Ovary (tissue), 3 donors: ENCODE results near the gene DZIP1.

Source experiments
- EP300 ChIP-seq: sonication (generic); formaldehyde crosslinking; IDR thresholded peaks from one replicate; pipeline ENCODE4 v1.6.1; 2017; ENCODE audit warnings: antibody characterized with exemption
- POLR2A ChIP-seq: fragments of 450-650 bp; IDR thresholded peaks from one replicate; pipeline ENCODE4 v1.6.1; 2017; ENCODE audit warnings: antibody characterized with exemption, mild to moderate bottlenecking, moderate library complexity
- TF ChIP-seq, protein P1 (sequence below), 3 donors: fragments of 450-650 bp in 2 of 3; fragments of 200-600 bp in 1 of 3; IDR thresholded peaks; one replicate each; pipeline versions ENCODE4 v1.5.1 to v1.8.0; 2016 to 2022; ENCODE audit warnings: antibody characterized with exemption in 3 of 3, mild to moderate bottlenecking in 1 of 3
- donor health status: DM: no; HTN: no; CAD: no.

DNA sequence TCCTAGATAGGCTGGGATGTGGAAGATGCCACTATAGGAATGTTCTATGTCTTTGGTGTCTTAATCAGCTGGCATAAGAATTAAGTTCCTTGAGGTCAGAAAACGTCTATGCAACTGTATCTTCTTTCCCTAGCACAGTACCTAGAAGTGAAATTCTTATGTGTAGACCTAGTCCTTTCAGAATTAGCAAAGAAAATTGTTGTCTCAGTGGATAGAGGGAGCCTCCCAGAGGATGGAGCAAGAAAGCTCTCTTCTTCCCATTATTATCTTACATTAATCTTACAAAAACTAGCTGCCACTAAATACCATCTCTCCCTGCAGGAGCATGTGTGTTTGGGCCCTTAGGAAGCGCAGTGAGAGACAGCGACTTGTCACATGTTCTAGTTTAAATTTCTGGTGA is 80.4 kb downstream of the DZIP1 start:
- TF ChIP-seq, protein P1, sequence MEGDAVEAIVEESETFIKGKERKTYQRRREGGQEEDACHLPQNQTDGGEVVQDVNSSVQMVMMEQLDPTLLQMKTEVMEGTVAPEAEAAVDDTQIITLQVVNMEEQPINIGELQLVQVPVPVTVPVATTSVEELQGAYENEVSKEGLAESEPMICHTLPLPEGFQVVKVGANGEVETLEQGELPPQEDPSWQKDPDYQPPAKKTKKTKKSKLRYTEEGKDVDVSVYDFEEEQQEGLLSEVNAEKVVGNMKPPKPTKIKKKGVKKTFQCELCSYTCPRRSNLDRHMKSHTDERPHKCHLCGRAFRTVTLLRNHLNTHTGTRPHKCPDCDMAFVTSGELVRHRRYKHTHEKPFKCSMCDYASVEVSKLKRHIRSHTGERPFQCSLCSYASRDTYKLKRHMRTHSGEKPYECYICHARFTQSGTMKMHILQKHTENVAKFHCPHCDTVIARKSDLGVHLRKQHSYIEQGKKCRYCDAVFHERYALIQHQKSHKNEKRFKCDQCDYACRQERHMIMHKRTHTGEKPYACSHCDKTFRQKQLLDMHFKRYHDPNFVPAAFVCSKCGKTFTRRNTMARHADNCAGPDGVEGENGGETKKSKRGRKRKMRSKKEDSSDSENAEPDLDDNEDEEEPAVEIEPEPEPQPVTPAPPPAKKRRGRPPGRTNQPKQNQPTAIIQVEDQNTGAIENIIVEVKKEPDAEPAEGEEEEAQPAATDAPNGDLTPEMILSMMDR (IDR thresholded peaks at IDR 0.05), result no peak
- TF ChIP-seq POLR2A, result no peak
- TF ChIP-seq EP300, result no peak
